GM12878 (cell line): ENCODE data around the gene IFNGR2. TPM values are rescaled to one million over a fixed set of nuclear protein-coding genes. Genes with fewer than 3 reads are reported as not detected.

Source experiments
- ATAC-seq: fragments of 200-7000 bp; cut with Tn5 transposase; 3 replicates; pipeline ENCODE4 v1.9.1; 2020; ENCODE audit warnings: mild to moderate bottlenecking, moderate library complexity
- BruUV-seq: library from RNA; stranded (reverse); fragments of 400-500 nt; replicated peaks from 2 replicates; lab custom pipeline; 2021; lab: Mats Ljungman, UMichigan
- CTCF ChIA-PET: fragments of 300-600 bp; sonication (Branson Sonifier 250); formaldehyde crosslinking; extraction: SDS; loops from one replicate; lab custom pipeline; 2021; ENCODE audit warnings: inconsistent platforms; lab: Yijun Ruan, JAX
- POLR2A ChIA-PET: fragments of 350-600 bp; formaldehyde crosslinking; extraction: SDS; loops from one replicate; lab custom pipeline; 2021; ENCODE audit warnings: inconsistent platforms; lab: Charles Lee
- RAD21 ChIA-PET: fragments of 300-600 bp; sonication (Branson Sonifier 250); formaldehyde crosslinking; loops from one replicate; lab custom pipeline; 2023; ENCODE audit warnings: antibody characterized with exemption; ENCODE audit not compliant: unreplicated experiment; lab: Charles Lee
- SMC1A ChIA-PET: fragments of 300-600 bp; sonication (Branson Sonifier 250); formaldehyde crosslinking; loops from one replicate; lab custom pipeline; 2023; ENCODE audit not compliant: unreplicated experiment, uncharacterized antibody; lab: Charles Lee
- DNase-seq: peaks from one replicate; pipeline ENCODE4 v3.0.0-alpha.2; 2011; ENCODE audit warnings: low read depth, low spot score
- FAIRE-seq: peaks from 3 replicates; lab custom pipeline; 2011; peaks lifted over from hg19 to GRCh38; lab: Jason Lieb, UNC
- H2AFZ ChIP-seq: 2 replicates; pipeline ENCODE4 v1.6.0; 2011; ENCODE audit warnings: low read depth, low read length, control low read depth; ENCODE audit not compliant: control insufficient read depth
- H3K27ac ChIP-seq: 2 replicates; pipeline ENCODE4 v1.5.1; 2011; ENCODE audit warnings: control low read depth; ENCODE audit not compliant: control insufficient read depth, insufficient read depth
- H3K27me3 ChIP-seq, 2 experiments: replicated peaks in 1 of 2; 2 replicates each; pipeline versions ENCODE4 v1.6.0 to v1.6.1; 2011; ENCODE audit warnings: low read length in 1 of 2; ENCODE audit not compliant: control insufficient read depth in 2 of 2, insufficient read depth in 2 of 2
- H3K36me3 ChIP-seq, 2 experiments: 2 replicates each; pipeline ENCODE4 v1.5.1; 2011; ENCODE audit warnings: low read length in 1 of 2; ENCODE audit not compliant: control insufficient read depth in 2 of 2, insufficient read depth in 2 of 2
- H3K4me1 ChIP-seq: 2 replicates; pipeline ENCODE4 v1.6.1; 2011; ENCODE audit warnings: mild to moderate bottlenecking, low read length, moderate library complexity, mixed read lengths; ENCODE audit not compliant: control insufficient read depth, insufficient read depth
- H3K4me2 ChIP-seq: 2 replicates; pipeline ENCODE4 v1.6.0; 2011; ENCODE audit warnings: control low read depth; ENCODE audit not compliant: control insufficient read depth, insufficient read depth
- H3K4me3 ChIP-seq: fragments of 200-600 bp; sonication (generic); 2 replicates; pipeline ENCODE4 v1.5.1; 2016
- H3K79me2 ChIP-seq: 2 replicates; pipeline ENCODE4 v1.6.0; 2011; ENCODE audit warnings: low read length; ENCODE audit not compliant: control insufficient read depth, insufficient read depth
- H3K9ac ChIP-seq: 2 replicates; pipeline ENCODE4 v1.8.0; 2011; ENCODE audit warnings: low read length, control low read depth, mixed read lengths; ENCODE audit not compliant: control insufficient read depth, insufficient read depth
- H3K9me3 ChIP-seq: replicated peaks from 3 replicates; pipeline ENCODE4 v1.5.1; 2011; ENCODE audit warnings: mild to moderate bottlenecking, low read length; ENCODE audit not compliant: control insufficient read depth, insufficient read depth
- H4K20me1 ChIP-seq: 2 replicates; pipeline ENCODE4 v1.6.0; 2011; ENCODE audit not compliant: control insufficient read depth, insufficient read depth
- CEBPB ChIP-seq, 2 experiments: fragments of 150-350 bp in 1 of 2; IDR thresholded peaks; 2 replicates each; pipeline ENCODE4 v1.6.1; 2012 to 2014; ENCODE audit warnings: low read depth in 2 of 2, low read length in 2 of 2, borderline replicate concordance in 1 of 2, inconsistent platforms in 1 of 2
- RAD51 ChIP-seq: fragments of 450-650 bp; IDR thresholded peaks from 2 replicates; pipeline ENCODE4 v1.6.1; 2016; ENCODE audit warnings: moderate library complexity, mild to moderate bottlenecking, inconsistent platforms
- WGBS: methylation state at CpG from one replicate; pipeline ENCODE4 v1.1.6; 2016; ENCODE audit warnings: low lambda C conversion rate; ENCODE audit not compliant: insufficient replicate concordance, insufficient coverage; ENCODE audit errors: missing lambda C conversion rate; 5-methylcytosine and 5-hydroxymethylcytosine counted together
- in situ Hi-C: fragments of 300-500 bp; cut with MboI; formaldehyde crosslinking; loops from 9 replicates; pipeline ENCODE4 v1.14.3; 2018; ENCODE audit warnings: mixed read lengths
- intact Hi-C: fragments of 100-400 bp; cut with micrococcal nuclease; formaldehyde crosslinking; loops from one replicate; pipeline ENCODE4 v1.14.2; 2022; ENCODE audit not compliant: unreplicated experiment
- polyA plus RNA-seq, 11 experiments: library from polyadenylated mRNA; depleted of rRNA in 4 of 11; unstranded in 6 of 11; stranded (reverse) in 5 of 11; fragments of >200 nt; fragmentation: Nextera tagmentation in 4 of 11; fragmentation: Illumina TruSeq in 1 of 11; extraction: Ambion mirVana in 4 of 11; extraction: Trizol in 1 of 11; gene quantifications; 1 replicate in 1 of 11; 2 replicates in 10 of 11; pipeline versions ENCODE4 v1.2.1 to v1.2.3, GENCODE V29; 2011 to 2016; ENCODE audit warnings: inconsistent platforms in 2 of 11, missing spikeins in 2 of 11, low read depth in 1 of 11
- total RNA-seq, 4 experiments: library from RNA; depleted of rRNA in 3 of 4; stranded (reverse); fragments of >200 nt in 3 of 4; fragmentation: Illumina TruSeq in 1 of 4; extraction: Trizol in 1 of 4; gene quantifications; 2 replicates each; pipeline versions ENCODE4 v1.2.1 to v1.2.3, GENCODE V29; 2013 to 2021
- TF ChIP-seq, protein P1 (sequence below): IDR thresholded peaks from 2 replicates; pipeline ENCODE4 v1.6.1; 2012; ENCODE audit warnings: low read length, inconsistent platforms
- TF ChIP-seq, protein P2 (sequence below): fragments of 450-650 bp; IDR thresholded peaks from 2 replicates; pipeline ENCODE4 v1.6.1; 2018; ENCODE audit warnings: borderline replicate concordance, mild to moderate bottlenecking; ENCODE audit not compliant: partially characterized antibody

The IFNGR2 gene
- total and polyA plus RNA-seq, 10 of the 15 experiments (the other 5 are each of a cell fraction or from before 2014, with no cell fraction given): 23.6 to 98.8 (median 77.0) TPM

DNA sequence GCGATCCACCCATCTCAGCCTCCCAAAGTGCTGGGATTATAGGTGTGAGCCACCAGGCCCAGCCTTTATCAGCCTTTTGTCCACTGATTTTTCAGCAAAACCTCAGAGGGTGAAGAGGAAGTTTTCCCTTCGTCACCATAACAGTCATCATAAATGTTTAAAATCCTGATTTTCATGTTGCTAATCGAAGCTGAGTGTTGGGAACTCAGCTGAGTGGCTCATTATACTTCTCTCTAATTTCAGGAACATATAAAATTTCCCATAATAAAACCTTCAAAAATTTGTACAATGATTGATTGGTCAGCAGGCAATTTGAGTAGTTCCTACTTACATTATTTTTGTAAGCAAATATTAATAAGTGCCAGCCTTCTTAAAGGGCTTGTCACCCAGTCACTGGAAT is 31.8 kb upstream of the IFNGR2 start:
- CTCF ChIA-PET: interaction anchor here (0.6 to 2.5 kb wide), 5 partner anchors 10 to 1041 kb away, joined by 3 to 15 read pairs (median 4); no protein-coding TSS in a partner anchor
- ATAC-seq (no peak), FAIRE-seq (no peak), DNase-seq (no peak)
- RAD21 ChIA-PET: interaction anchor here (0.8 to 3.2 kb wide), 2 partner anchors 11 to 174 kb away, joined by 3 to 8 read pairs; no protein-coding TSS in a partner anchor
- Histone ChIP-seq H3K79me2 (no peaks in the 10 kb centered on the region), H2AFZ (no peak overlapping the region), H3K4me2 (no peak overlapping the region), H3K27ac (no peak overlapping the region), H3K4me3 (no peak overlapping the region), H4K20me1 (no peaks in the 10 kb centered on the region), H3K9ac (no peak overlapping the region), H3K4me1 (peaks cover 14% of the 10 kb centered on the region), H3K9me3 (peaks cover 20% of the 10 kb centered on the region), H3K27me3 (no peaks in the 10 kb centered on the region), H3K36me3 (no peaks in the 10 kb centered on the region)
- BruUV-seq: no TSS peak
- POLR2A ChIA-PET: no interaction called here
- intact Hi-C loops (no loop called here), in situ Hi-C loops (no loop called here)
- 60% methylated on average over 3 of the region's 3 CpGs for WGBS
- TF ChIP-seq RAD51 (no peak), CEBPB (IDR thresholded peaks at IDR 0.05; ENCODE audit: borderline replicate concordance in 1 of 2, low read depth in 2 of 2, low read length in 2 of 2) (no peak)
- TF ChIP-seq, protein P1, sequence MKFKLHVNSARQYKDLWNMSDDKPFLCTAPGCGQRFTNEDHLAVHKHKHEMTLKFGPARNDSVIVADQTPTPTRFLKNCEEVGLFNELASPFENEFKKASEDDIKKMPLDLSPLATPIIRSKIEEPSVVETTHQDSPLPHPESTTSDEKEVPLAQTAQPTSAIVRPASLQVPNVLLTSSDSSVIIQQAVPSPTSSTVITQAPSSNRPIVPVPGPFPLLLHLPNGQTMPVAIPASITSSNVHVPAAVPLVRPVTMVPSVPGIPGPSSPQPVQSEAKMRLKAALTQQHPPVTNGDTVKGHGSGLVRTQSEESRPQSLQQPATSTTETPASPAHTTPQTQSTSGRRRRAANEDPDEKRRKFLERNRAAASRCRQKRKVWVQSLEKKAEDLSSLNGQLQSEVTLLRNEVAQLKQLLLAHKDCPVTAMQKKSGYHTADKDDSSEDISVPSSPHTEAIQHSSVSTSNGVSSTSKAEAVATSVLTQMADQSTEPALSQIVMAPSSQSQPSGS: no peak
- TF ChIP-seq, protein P2, sequence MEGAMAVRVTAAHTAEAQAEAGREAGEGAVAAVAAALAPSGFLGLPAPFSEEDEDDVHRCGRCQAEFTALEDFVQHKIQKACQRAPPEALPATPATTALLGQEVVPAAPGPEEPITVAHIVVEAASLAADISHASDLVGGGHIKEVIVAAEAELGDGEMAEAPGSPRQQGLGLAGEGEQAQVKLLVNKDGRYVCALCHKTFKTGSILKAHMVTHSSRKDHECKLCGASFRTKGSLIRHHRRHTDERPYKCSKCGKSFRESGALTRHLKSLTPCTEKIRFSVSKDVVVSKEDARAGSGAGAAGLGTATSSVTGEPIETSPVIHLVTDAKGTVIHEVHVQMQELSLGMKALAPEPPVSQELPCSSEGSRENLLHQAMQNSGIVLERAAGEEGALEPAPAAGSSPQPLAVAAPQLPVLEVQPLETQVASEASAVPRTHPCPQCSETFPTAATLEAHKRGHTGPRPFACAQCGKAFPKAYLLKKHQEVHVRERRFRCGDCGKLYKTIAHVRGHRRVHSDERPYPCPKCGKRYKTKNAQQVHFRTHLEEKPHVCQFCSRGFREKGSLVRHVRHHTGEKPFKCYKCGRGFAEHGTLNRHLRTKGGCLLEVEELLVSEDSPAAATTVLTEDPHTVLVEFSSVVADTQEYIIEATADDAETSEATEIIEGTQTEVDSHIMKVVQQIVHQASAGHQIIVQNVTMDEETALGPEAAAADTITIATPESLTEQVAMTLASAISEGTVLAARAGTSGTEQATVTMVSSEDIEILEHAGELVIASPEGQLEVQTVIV: no peak
- SMC1A ChIA-PET: interaction anchor here (0.6 to 3.8 kb wide), 5 partner anchors 8 to 171 kb away, joined by 3 to 15 read pairs (median 4); no protein-coding TSS in a partner anchor
